ENCODE measurements around the gene ZNF277. TPM values are rescaled to one million over a fixed set of nuclear protein-coding genes. Genes with fewer than 3 reads are reported as not detected.

The ZNF277 gene
- total RNA-seq, 1 experiment from 2014 or later = 23.3 TPM

GRCh38 chr7:112262855-112263487 is 56.5 kb downstream of the ZNF277 start:
- intact Hi-C loops (cut with micrococcal nuclease; ENCODE audit: unreplicated experiment) = no loop called here
- POLR2A ChIA-PET (ENCODE audit: unreplicated experiment) = interaction anchor here (0.7 kb wide), 1 partner anchor 29 kb away, joined by 7 read pairs; no protein-coding TSS in a partner anchor
- no peak overlapping the region for H2AFZ ChIP-seq
- H3K27me3 ChIP-seq (ENCODE audit: insufficient read depth, low read depth) = no peaks in the 10 kb centered on the region
- no peak for DNase-seq
- H3K36me3 ChIP-seq (ENCODE audit: low read depth) = no peaks in the 10 kb centered on the region
- peaks cover 17% of the 10 kb centered on the region; the same call in 1 of the 2 replicates for H3K79me2 ChIP-seq (ENCODE audit: low read depth)
- no peak for TF ChIP-seq EZH2 (IDR thresholded peaks at IDR 0.05; ENCODE audit: low read depth)
- no peak for TF ChIP-seq CTCF (conservative IDR thresholded peaks at IDR 0.05)
- H3K4me3 ChIP-seq = no peak overlapping the region
- H3K9me3 ChIP-seq (ENCODE audit: insufficient read depth, low read depth) = no peaks in the 10 kb centered on the region
- H3K27ac ChIP-seq = no peak overlapping the region
- H3K9me2 ChIP-seq (ENCODE audit: insufficient read depth) = no peaks in the 10 kb centered on the region
- no peaks in the 10 kb centered on the region for H4K20me1 ChIP-seq (ENCODE audit: insufficient read depth)
- BruUV-seq (replicated peaks) = no TSS peak
- 0 out of 2 replicates have a peak, but pooled peaks cover 3% of the 10 kb centered on the region for H3F3A ChIP-seq (ENCODE audit: insufficient read depth, low read depth)
- H3K4me2 ChIP-seq = no peak overlapping the region
- CTCF ChIA-PET = no interaction called here
- no peaks in the 10 kb centered on the region for H3K4me1 ChIP-seq (replicated peaks; ENCODE audit: insufficient read depth)

- H3K4me1 ChIP-seq (replicated peaks; ENCODE audit: insufficient read depth) = no peaks in the 10 kb centered on the region
- no peaks in the 10 kb centered on the region for H3K27me3 ChIP-seq (ENCODE audit: insufficient read depth, low read depth)
- H2AFZ ChIP-seq = no peak overlapping the region
- DNase-seq = no peak
- H3K27ac ChIP-seq = no peak overlapping the region
- no TSS peak for BruUV-seq (replicated peaks)
- H3K36me3 ChIP-seq (ENCODE audit: low read depth) = no peaks in the 10 kb centered on the region
- H3K79me2 ChIP-seq (ENCODE audit: low read depth) = peaks cover 17% of the 10 kb centered on the region; the same call in 1 of the 2 replicates
- no peak overlapping the region for H3K4me3 ChIP-seq
- no peaks in the 10 kb centered on the region for H4K20me1 ChIP-seq (ENCODE audit: insufficient read depth)
- no peak overlapping the region for H3K4me2 ChIP-seq
- intact Hi-C loops (cut with micrococcal nuclease; ENCODE audit: unreplicated experiment) = no loop called here
- POLR2A ChIA-PET (ENCODE audit: unreplicated experiment) = interaction anchor here (0.7 kb wide), 1 partner anchor 28 kb away, joined by 7 read pairs; no protein-coding TSS in a partner anchor
- 0 out of 2 replicates have a peak, but pooled peaks cover 3% of the 10 kb centered on the region for H3F3A ChIP-seq (ENCODE audit: insufficient read depth, low read depth)
- no peaks in the 10 kb centered on the region for H3K9me2 ChIP-seq (ENCODE audit: insufficient read depth)
- CTCF ChIA-PET = no interaction called here
- TF ChIP-seq EZH2 (IDR thresholded peaks at IDR 0.05; ENCODE audit: low read depth) (no peak), CTCF (conservative IDR thresholded peaks at IDR 0.05) (no peak)
- no peaks in the 10 kb centered on the region for H3K9me3 ChIP-seq (ENCODE audit: insufficient read depth, low read depth)
These were observed 57.0 kb downstream of the ZNF277 start for GRCh38 chr7:112263519-112263918.

- BruUV-seq (replicated peaks) = no TSS peak
- H3K9me3 ChIP-seq (ENCODE audit: insufficient read depth, low read depth) = no peaks in the 10 kb centered on the region
- no peaks in the 10 kb centered on the region for H3K36me3 ChIP-seq (ENCODE audit: low read depth)
- intact Hi-C loops (cut with micrococcal nuclease; ENCODE audit: unreplicated experiment) = no loop called here
- no peak overlapping the region for H3K4me3 ChIP-seq
- no peaks in the 10 kb centered on the region for H3K27me3 ChIP-seq (ENCODE audit: insufficient read depth, low read depth)
- peaks cover 17% of the 10 kb centered on the region; the same call in 1 of the 2 replicates for H3K79me2 ChIP-seq (ENCODE audit: low read depth)
- no peak overlapping the region for H3K27ac ChIP-seq
- H3F3A ChIP-seq (ENCODE audit: insufficient read depth, low read depth) = no peaks in the 10 kb centered on the region
- no peak for TF ChIP-seq EZH2 (IDR thresholded peaks at IDR 0.05; ENCODE audit: low read depth)
- TF ChIP-seq CTCF (conservative IDR thresholded peaks at IDR 0.05) = no peak
- no peaks in the 10 kb centered on the region for H3K9me2 ChIP-seq (ENCODE audit: insufficient read depth)
- H2AFZ ChIP-seq = no peak overlapping the region
- CTCF ChIA-PET = no interaction called here
- no peaks in the 10 kb centered on the region for H3K4me1 ChIP-seq (replicated peaks; ENCODE audit: insufficient read depth)
- POLR2A ChIA-PET (ENCODE audit: unreplicated experiment) = no interaction called here
- no peak overlapping the region for H3K4me2 ChIP-seq
- H4K20me1 ChIP-seq (ENCODE audit: insufficient read depth) = no peaks in the 10 kb centered on the region
- DNase-seq = no peak
These were observed 59.6 kb downstream of the ZNF277 start for GRCh38 chr7:112266141-112266540.
